K562 (cell line): ENCODE measurements around the gene SEPTIN8.

Source experiments
- CC2D1A ChIP-seq: fragments of 450-650 bp; IDR thresholded peaks from 2 replicates; pipeline ENCODE4 v1.6.1; 2017; ENCODE audit warnings: mild to moderate bottlenecking
- RAD21 ChIP-seq, 2 experiments: fragments of 250-450 bp in 1 of 2; fragments of 450-650 bp in 1 of 2; sonication (Bioruptor Pico) in 1 of 2; formaldehyde crosslinking in 1 of 2; IDR thresholded peaks in 1 of 2; conservative IDR thresholded peaks in 1 of 2; 2 replicates each; pipeline versions ENCODE4 v1.4.0 to v1.8.0; 2020 to 2022; ENCODE audit warnings: mild to moderate bottlenecking in 2 of 2, moderate library complexity in 1 of 2
- ZBTB49 ChIP-seq: sonication (generic); formaldehyde crosslinking; IDR thresholded peaks from 2 replicates; pipeline ENCODE4 v1.8.0; 2022; ENCODE audit warnings: missing genetic modification reagents, mild to moderate bottlenecking, borderline replicate concordance
- ZNF347 ChIP-seq: fragments of 450-650 bp; formaldehyde crosslinking; IDR thresholded peaks from 2 replicates; pipeline ENCODE4 v1.4.0; 2020; ENCODE audit warnings: low read depth, mild to moderate bottlenecking, moderate library complexity

GRCh38 chr5:132800545-132800944 is 23.5 kb upstream of the SEPTIN8 start:
- TF ChIP-seq ZBTB49 (no peak), ZNF347 (no peak), CC2D1A (no peak), RAD21 (CRISPR knock-in tag; conservative IDR thresholded peaks at IDR 0.05 in 1 of 2, IDR thresholded peaks at IDR 0.05 in 1 of 2) (no peak)
